HepG2 (cell line): ENCODE measurements around the gene CHRNG. TPM values are rescaled to one million over a fixed set of nuclear protein-coding genes. Genes with fewer than 3 reads are reported as not detected.

Experiments
- ATAC-seq: fragments of 200-7000 bp; cut with Tn5 transposase; 3 replicates; pipeline ENCODE4 v1.9.1; 2020; ENCODE audit warnings: mild to moderate bottlenecking, moderate library complexity
- BruUV-seq: library from RNA; stranded (reverse); fragments of 400-500 nt; replicated peaks from 2 replicates; lab custom pipeline; 2021; lab: Mats Ljungman, UMichigan
- CTCF ChIA-PET: fragments of 300-600 bp; formaldehyde crosslinking; extraction: SDS; loops from one replicate; lab custom pipeline; 2021; ENCODE audit warnings: low total read pairs, inconsistent platforms, low intra/inter-chr PET ratio; lab: Yijun Ruan, JAX
- POLR2A ChIA-PET: fragments of 350-600 bp; sonication (Branson Sonifier 250); formaldehyde crosslinking; loops from one replicate; lab custom pipeline; 2020; ENCODE audit warnings: antibody characterized with exemption, inconsistent platforms; lab: Yijun Ruan, JAX
- DNase-seq: peaks from one replicate; pipeline ENCODE4 v3.0.0-alpha.2; 2015; ENCODE audit warnings: low spot score
- FAIRE-seq: peaks from 3 replicates; lab custom pipeline; 2011; peaks lifted over from hg19 to GRCh38; lab: Jason Lieb, UNC
- H2AFZ ChIP-seq: one replicate; pipeline ENCODE4 v1.6.1; 2011; ENCODE audit warnings: low read length, inconsistent platforms
- H3K27ac ChIP-seq: fragments of 300-600 bp; 3 replicates; pipeline ENCODE4 v1.8.0; 2011; ENCODE audit warnings: mixed run types, mild to moderate bottlenecking, mixed read lengths, low read length, inconsistent platforms; ENCODE audit not compliant: insufficient read depth; ENCODE audit errors: extremely low read length
- H3K27me3 ChIP-seq, 2 experiments: fragments of 200-600 bp in 1 of 2; 2 replicates in 1 of 2; 3 replicates in 1 of 2; pipeline versions ENCODE4 v1.6.0 to v1.8.0; 2011; ENCODE audit warnings: low read length in 2 of 2, mild to moderate bottlenecking in 2 of 2, moderate library complexity in 2 of 2, inconsistent platforms in 1 of 2; ENCODE audit not compliant: insufficient read depth in 2 of 2, control insufficient read depth in 1 of 2
- H3K36me3 ChIP-seq, 2 experiments: fragments of 200-600 bp in 1 of 2; replicated peaks in 1 of 2; 2 replicates in 1 of 2; 3 replicates in 1 of 2; pipeline versions ENCODE4 v1.5.1 to v1.8.0; 2011; ENCODE audit warnings: low read length in 2 of 2, inconsistent platforms in 1 of 2; ENCODE audit not compliant: insufficient read depth in 2 of 2, control insufficient read depth in 1 of 2
- H3K4me1 ChIP-seq: 2 replicates; pipeline ENCODE4 v1.5.1; 2012; ENCODE audit warnings: low read length, inconsistent platforms; ENCODE audit not compliant: insufficient read depth
- H3K4me2 ChIP-seq: 2 replicates; pipeline ENCODE4 v1.6.0; 2011; ENCODE audit warnings: low read depth, low read length, inconsistent platforms
- H3K4me3 ChIP-seq, 3 experiments: fragments of 200-600 bp in 1 of 3; sonication (generic), shearing (Covaris generic) in 1 of 3; replicated peaks in 1 of 3; 2 replicates each; pipeline ENCODE4 v1.5.1; 2011 to 2016; ENCODE audit warnings: low read length in 3 of 3, inconsistent platforms in 2 of 3, low read depth in 2 of 3, mild to moderate bottlenecking in 2 of 3, control low read depth in 1 of 3, mixed read lengths in 1 of 3; ENCODE audit not compliant: insufficient read depth in 1 of 3
- H3K79me2 ChIP-seq: one replicate; pipeline ENCODE4 v1.6.1; 2011; ENCODE audit warnings: low read length, inconsistent platforms; ENCODE audit not compliant: insufficient read depth
- H3K9ac ChIP-seq: 2 replicates; pipeline ENCODE4 v1.6.0; 2011; ENCODE audit warnings: mild to moderate bottlenecking, low read depth, low read length, inconsistent platforms; ENCODE audit not compliant: insufficient read depth
- H3K9me3 ChIP-seq: 2 replicates; pipeline ENCODE4 v1.5.1; 2012; ENCODE audit warnings: mild to moderate bottlenecking, low read length
- H4K20me1 ChIP-seq: 2 replicates; pipeline ENCODE4 v1.6.0; 2011; ENCODE audit warnings: inconsistent platforms, mild to moderate bottlenecking, low read length, moderate library complexity; ENCODE audit not compliant: insufficient read depth
- CTCF ChIP-seq: sonication (generic); formaldehyde crosslinking; IDR thresholded peaks from 2 replicates; pipeline ENCODE4 v1.5.0; 2020; ENCODE audit warnings: mild to moderate bottlenecking, missing genetic modification reagents, moderate library complexity
- JUNB ChIP-seq: sonication (generic); formaldehyde crosslinking; IDR thresholded peaks from 2 replicates; pipeline ENCODE4 v1.8.0; 2022; ENCODE audit warnings: missing genetic modification reagents, mild to moderate bottlenecking, borderline replicate concordance
- MED13 ChIP-seq: sonication (generic); formaldehyde crosslinking; IDR thresholded peaks from 2 replicates; pipeline ENCODE4 v1.5.0; 2020; ENCODE audit warnings: missing genetic modification reagents
- MTF1 ChIP-seq: sonication (generic); formaldehyde crosslinking; IDR thresholded peaks from 2 replicates; pipeline ENCODE4 v1.5.0; 2020; ENCODE audit warnings: missing genetic modification reagents
- TFDP1 ChIP-seq: IDR thresholded peaks from 2 replicates; pipeline ENCODE4 v1.6.1; 2016; ENCODE audit warnings: missing compliant biosample characterization, missing genetic modification reagents, borderline replicate concordance
- ZNF557 ChIP-seq: sonication (generic); formaldehyde crosslinking; IDR thresholded peaks from 2 replicates; pipeline ENCODE4 v1.4.0; 2020; ENCODE audit warnings: missing genetic modification reagents
- ZNF562 ChIP-seq: sonication (generic); formaldehyde crosslinking; IDR thresholded peaks from 2 replicates; pipeline ENCODE4 v1.8.0; 2022; ENCODE audit warnings: missing genetic modification reagents, borderline replicate concordance
- ZNF737 ChIP-seq: sonication (generic); formaldehyde crosslinking; IDR thresholded peaks from 2 replicates; pipeline ENCODE4 v1.5.0; 2020; ENCODE audit warnings: missing genetic modification reagents, mild to moderate bottlenecking, borderline replicate concordance
- WGBS: methylation state at CpG from one replicate; pipeline ENCODE4 v1.1.6; 2017; ENCODE audit warnings: low lambda C conversion rate; 5-methylcytosine and 5-hydroxymethylcytosine counted together
- in situ Hi-C: cut with HindIII; loops from 2 replicates; pipeline ENCODE4 v1.10.0; 2017; ENCODE audit warnings: low pct_unique_long_range_greater_than_20kb; ENCODE audit not compliant: extremely low pct_ligation_motif_present
- intact Hi-C: fragments of 100-400 bp; cut with micrococcal nuclease; formaldehyde crosslinking; loops from one replicate; pipeline ENCODE4 v1.10.0; 2022; ENCODE audit not compliant: unreplicated experiment
- polyA plus RNA-seq, 8 experiments: library from polyadenylated mRNA; depleted of rRNA in 3 of 8; stranded (reverse) in 7 of 8; unstranded in 1 of 8; fragments of >200 nt; fragmentation: Illumina TruSeq in 4 of 8; extraction: Trizol in 4 of 8; gene quantifications; 2 replicates each; pipeline versions ENCODE4 v1.2.1 to v1.2.3, GENCODE V29; 2011 to 2016; ENCODE audit warnings: low read depth in 4 of 8, missing spikeins in 1 of 8, mixed read lengths in 1 of 8; ENCODE audit not compliant: insufficient read depth in 1 of 8
- total RNA-seq, 5 experiments: library from RNA; depleted of rRNA; stranded (reverse); fragments of >200 nt; fragmentation: Illumina TruSeq; extraction: Trizol; gene quantifications; 2 replicates each; pipeline ENCODE4 v1.2.3, GENCODE V29; 2016; ENCODE audit warnings: low read depth in 1 of 5

CHRNG gene
- total and polyA plus RNA-seq, 2 of the 13 experiments (the other 11 are each of a cell fraction or from before 2014, with no cell fraction given) = not detected

DNA sequence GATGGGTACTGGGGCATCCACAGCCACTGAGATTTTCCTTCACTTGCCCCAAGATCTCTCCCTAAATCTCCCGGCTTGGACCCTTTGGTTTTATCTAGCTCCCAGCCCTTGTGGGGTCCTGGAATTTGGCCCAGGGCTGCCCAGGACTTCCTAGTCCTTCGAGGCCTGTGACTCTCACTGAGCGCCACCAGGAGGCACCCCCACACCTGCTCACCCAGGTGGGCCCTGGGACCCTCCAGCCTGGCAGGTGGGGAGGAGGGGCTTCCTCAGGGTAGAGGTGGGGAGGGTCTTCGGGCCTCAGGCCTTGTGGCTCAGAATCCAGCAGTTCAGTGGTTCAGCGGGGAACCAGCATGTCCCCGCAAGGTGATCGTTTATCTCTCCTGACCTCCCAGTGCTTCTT, 31.2 kb upstream of the CHRNG start:
- Histone ChIP-seq H3K4me1 (peaks cover 7% of the 10 kb centered on the region), H3K36me3 (no peaks in the 10 kb centered on the region), H2AFZ (no peak overlapping the region), H3K27ac (no peak overlapping the region), H3K9me3 (no peaks in the 10 kb centered on the region), H4K20me1 (no peaks in the 10 kb centered on the region), H3K9ac (no peak overlapping the region), H3K27me3 (peaks cover 22 to 69% of the 10 kb centered on the region in 2 experiments), H3K4me3 (no peak overlapping the region), H3K4me2 (no peak overlapping the region), H3K79me2 (no peaks in the 10 kb centered on the region)
- DNase-seq (no peak), FAIRE-seq (no peak), ATAC-seq (0 out of 3 replicates have a peak, but pooled peaks have one; percentile 5)
- no TSS peak for BruUV-seq
- intact Hi-C loops (no loop called here), in situ Hi-C loops (no loop called here)
- ChIA-PET CTCF (no interaction called here), POLR2A (no interaction called here)
- no peak for TF ChIP-seq MED13
- no peak for TF ChIP-seq ZNF562
- no peak for TF ChIP-seq TFDP1 (CRISPR knock-in tag)
- no peak for TF ChIP-seq ZNF557 (CRISPR knock-in tag)
- no peak for TF ChIP-seq JUNB (CRISPR knock-in tag)
- peak; percentile 38 for TF ChIP-seq CTCF
- TF ChIP-seq ZNF737 = no peak
- no peak for TF ChIP-seq MTF1
- 36% methylated on average over 7 of the region's 7 CpGs for WGBS
